GM13976 (cell line): ENCODE data around the gene IGF2R.

Experiments used
- DNase-seq: peaks from one replicate; pipeline ENCODE4 v3.0.0; 2012; ENCODE audit warnings: low spot score
- CTCF ChIP-seq: IDR thresholded peaks from 2 replicates; pipeline ENCODE4 v1.5.1; 2012; ENCODE audit warnings: borderline replicate concordance, mild to moderate bottlenecking; ENCODE audit not compliant: insufficient read depth; ENCODE audit errors: extremely low read depth, missing control alignments, control extremely low read depth
- in situ Hi-C: fragments of 300-500 bp; cut with MboI; formaldehyde crosslinking; loops from one replicate; pipeline ENCODE4 v1.12.0; 2022; ENCODE audit warnings: low sequenced_read_pairs, mixed read lengths, inconsistent platforms; ENCODE audit not compliant: unreplicated experiment

Gene IGF2R

GRCh38 chr6:160071805-160072690, 103.2 kb downstream of the IGF2R start:
- TF ChIP-seq CTCF: peak; percentile 32
- no peak for DNase-seq
- in situ Hi-C loops: no loop called here

GRCh38 chr6:160073272-160073671, 104.4 kb downstream of the IGF2R start:
- DNase-seq: no peak
- in situ Hi-C loops: no loop called here
- TF ChIP-seq CTCF: no peak

GRCh38 chr6:160076009-160076408, 107.1 kb downstream of the IGF2R start:
- in situ Hi-C loops: no loop called here
- peak; percentile 43 for DNase-seq
- TF ChIP-seq CTCF: no peak

- no peak for DNase-seq
- no peak for TF ChIP-seq CTCF
- in situ Hi-C loops: no loop called here
Measured at GRCh38 chr6:160077024-160077423, 108.1 kb downstream of the IGF2R start.

- in situ Hi-C loops: no loop called here
- TF ChIP-seq CTCF: no peak
- DNase-seq: no peak
Measured at GRCh38 chr6:160077526-160077925, 108.6 kb downstream of the IGF2R start.

- no peak for DNase-seq
- in situ Hi-C loops: no loop called here
- TF ChIP-seq CTCF: no peak
Measured at GRCh38 chr6:160078883-160079685, 110.2 kb downstream of the IGF2R start.
